ENCODE measurements around the gene HSD11B2. TPM values are rescaled to one million over a fixed set of nuclear protein-coding genes. Genes with fewer than 3 reads are reported as not detected.

Gene HSD11B2
- total and polyA plus RNA-seq, 2 of the 4 experiments (the other 2 are of a cell fraction) = 0.26 TPM; not detected in 1

DNA sequence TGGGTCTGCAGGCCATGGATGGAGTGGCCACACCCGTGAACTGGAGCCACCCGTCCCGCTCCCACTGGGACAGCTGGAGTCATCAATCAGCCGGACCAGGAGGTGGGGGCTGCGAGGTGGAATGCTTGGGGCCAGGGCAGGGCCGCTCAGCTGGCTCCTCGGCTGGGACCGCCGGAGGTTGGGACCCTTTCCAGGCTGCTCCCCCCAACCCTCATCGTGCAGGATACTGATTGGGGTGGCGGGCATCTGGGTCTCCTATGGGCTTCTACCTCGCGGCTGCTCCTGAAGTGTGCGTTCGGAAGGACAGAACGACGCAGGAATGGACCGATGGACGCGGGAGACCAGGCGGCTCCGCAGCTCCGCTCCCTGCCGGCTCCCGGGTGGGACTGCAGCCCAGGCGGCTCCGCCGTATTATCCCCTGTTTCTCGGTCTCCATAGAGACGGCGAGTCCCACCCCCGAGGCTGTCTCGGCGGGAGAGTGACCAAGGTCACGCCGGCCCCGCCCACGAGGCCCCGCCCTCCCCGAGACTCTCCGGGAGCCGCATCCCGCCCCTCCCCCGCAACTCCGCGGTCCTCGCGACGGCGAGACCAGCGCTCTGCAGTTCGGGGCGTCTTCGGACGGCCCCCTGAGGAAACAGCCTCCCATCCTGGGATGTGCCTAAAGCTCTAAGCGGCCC is 37.7 kb upstream of the HSD11B2 start, which contains the start of gene TPPP3:
TSS of gene TPPP3 (minus strand) at position 388 of the 677 bp plus-strand sequence. CDS start 2,387 bp downstream, outside the sequence.
- Histone ChIP-seq H4K8ac (ENCODE audit: low read depth in 2 of 2, low read length in 2 of 2) (peak within 1 kb of the TSS; percentile 38 to 80), H3K4me2 (ENCODE audit: low read depth, low read length) (peak within 1 kb of the TSS; percentile 85), H3K9me1 (ENCODE audit: insufficient read depth, low read length) (peaks cover 5% of the 10 kb centered on the region; the same call in 1 of the 2 replicates), H3K18ac (ENCODE audit: low read depth, low read length) (peak within 1 kb of the TSS; percentile 54; the same call in 1 of the 2 replicates), H3K4me3 (ENCODE audit: insufficient read depth, low read depth, low read length) (peak within 1 kb of the TSS; percentile 33), H3K4me1 (ENCODE audit: control insufficient read depth, insufficient read depth, low read length) (peaks cover 16% of the 10 kb centered on the region), H3K27ac (ENCODE audit: insufficient read depth, low read length) (no peak within 1 kb of the TSS), H3K14ac (replicated peaks; ENCODE audit: low read depth, low read length) (0 out of 2 replicates have a peak within 1 kb of the TSS, but pooled peaks have one; percentile 44), H3K79me1 (ENCODE audit: low read depth in 1 of 2, low read length in 2 of 2) (no peaks in the 10 kb centered on the region), H2AK5ac (ENCODE audit: low read depth, low read length) (peak within 1 kb of the TSS; percentile 72), H2BK15ac (ENCODE audit: low read depth, low read length) (no peak within 1 kb of the TSS), H2AK9ac (replicated peaks; ENCODE audit: low read depth, low read length, poor library complexity) (peak within 1 kb of the TSS; percentile 76), H2AFZ (replicated peaks; ENCODE audit: low read length, poor library complexity) (peak within 1 kb of the TSS; percentile 96), H4K5ac (ENCODE audit: low read depth, low read length) (peak within 1 kb of the TSS; percentile 64), H3K56ac (ENCODE audit: extremely low read depth, insufficient read depth, low read length) (0 out of 2 replicates have a peak within 1 kb of the TSS, but pooled peaks have one; percentile 10), H3K36me3 (ENCODE audit: control insufficient read depth, insufficient read depth, low read length) (no peaks in the 10 kb centered on the region), H2BK120ac (ENCODE audit: low read depth, low read length) (peak within 1 kb of the TSS; percentile 35; the same call in 1 of the 2 replicates), H2BK5ac (ENCODE audit: low read depth, low read length, poor library complexity, severe bottlenecking) (no peak within 1 kb of the TSS), H4K91ac (ENCODE audit: insufficient read depth, low read depth, low read length) (peak within 1 kb of the TSS; percentile 17; the same call in 1 of the 2 replicates), H3K4ac (ENCODE audit: low read depth, low read length) (peak within 1 kb of the TSS; percentile 48), H3K23ac (ENCODE audit: low read depth, low read length) (0 out of 2 replicates have a peak within 1 kb of the TSS, but pooled peaks have one; percentile 74), H3K9me3 (ENCODE audit: control insufficient read depth, insufficient read depth, low read length) (no peaks in the 10 kb centered on the region), H3K9ac (ENCODE audit: low read depth, low read length) (peak within 1 kb of the TSS; percentile 45), H2BK20ac (ENCODE audit: low read depth, low read length) (0 out of 2 replicates have a peak within 1 kb of the TSS, but pooled peaks have one; percentile 55), H3K27me3 (ENCODE audit: control insufficient read depth, insufficient read depth, low read length) (no peaks in the 10 kb centered on the region), H4K20me1 (ENCODE audit: insufficient read depth, low read length) (no peaks in the 10 kb centered on the region)
- intact Hi-C loops (cut with micrococcal nuclease) (loop anchor here (5.0 kb wide), 1 partner anchor 146 kb away; the partner anchor contains the start of genes FHOD1 and SLC9A5), in situ Hi-C loops (cut with MboI; ENCODE audit: low sequenced_read_pairs) (no loop called here), dilution Hi-C loops (cut with HindIII; ENCODE audit: low sequenced_read_pairs, unreplicated experiment) (no loop called here)
- CTCF ChIA-PET = interaction anchor here (0.8 to 1.0 kb wide), 2 partner anchors 43 to 132 kb away, joined by 3 to 4 read pairs; no protein-coding TSS in a partner anchor
- DNase-seq = peak; percentile 76
- POLR2A ChIA-PET (ENCODE audit: unreplicated experiment) = interaction anchor here (0.8 kb wide), 1 partner anchor 133 kb away, joined by 3 read pairs; no protein-coding TSS in a partner anchor
- BruUV-seq (replicated peaks) = no TSS peak
- 7% methylated on average over 14 of the region's 56 CpGs; no CpG with 5 or more reads in 1 of the 2 experiments for WGBS, 2 experiments (ENCODE audit: extremely low coverage in 2 of 2, insufficient read length in 1 of 2)
- ATAC-seq (ENCODE audit: low read depth) = peak; percentile 90
- TF ChIP-seq USF2 (IDR thresholded peaks at IDR 0.05; ENCODE audit: low read depth, low read length) (0 out of 2 replicates have a peak, but pooled peaks have one; percentile 1), MAZ (IDR thresholded peaks at IDR 0.05; ENCODE audit: borderline replicate concordance, low read depth, low read length) (peak; percentile 46; the same call in 1 of the 2 replicates), CTCF (conservative IDR thresholded peaks at IDR 0.05; ENCODE audit: low read depth, low read length) (peak; percentile 77), CHD1 (IDR thresholded peaks at IDR 0.05; ENCODE audit: low read depth, low read length) (no peak), RFX5 (IDR thresholded peaks at IDR 0.05; ENCODE audit: low read depth, low read length) (no peak), SMC3 (IDR thresholded peaks at IDR 0.05; ENCODE audit: low read depth, low read length) (peak; percentile 68), NFE2L2 (IDR thresholded peaks at IDR 0.05; ENCODE audit: low read depth, low read length) (no peak), RAD21 (IDR thresholded peaks at IDR 0.05; ENCODE audit: low read length) (peak; percentile 66), MXI1 (IDR thresholded peaks at IDR 0.05; ENCODE audit: borderline replicate concordance, low read depth, low read length) (0 out of 2 replicates have a peak, but pooled peaks have one; percentile 24), RCOR1 (IDR thresholded peaks at IDR 0.05; ENCODE audit: insufficient replicate concordance, low read length) (no peak), FOS (IDR thresholded peaks at IDR 0.05; ENCODE audit: low read depth, low read length) (no peak)
- TF ChIP-seq, protein P1, sequence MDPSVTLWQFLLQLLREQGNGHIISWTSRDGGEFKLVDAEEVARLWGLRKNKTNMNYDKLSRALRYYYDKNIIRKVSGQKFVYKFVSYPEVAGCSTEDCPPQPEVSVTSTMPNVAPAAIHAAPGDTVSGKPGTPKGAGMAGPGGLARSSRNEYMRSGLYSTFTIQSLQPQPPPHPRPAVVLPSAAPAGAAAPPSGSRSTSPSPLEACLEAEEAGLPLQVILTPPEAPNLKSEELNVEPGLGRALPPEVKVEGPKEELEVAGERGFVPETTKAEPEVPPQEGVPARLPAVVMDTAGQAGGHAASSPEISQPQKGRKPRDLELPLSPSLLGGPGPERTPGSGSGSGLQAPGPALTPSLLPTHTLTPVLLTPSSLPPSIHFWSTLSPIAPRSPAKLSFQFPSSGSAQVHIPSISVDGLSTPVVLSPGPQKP (IDR thresholded peaks at IDR 0.05; ENCODE audit: borderline replicate concordance, low read depth, low read length) = no peak

Measured in IMR-90 (cell line).